ENCODE data around the gene RRN3.
"Not testable (repeated sequence)": the region's sequence is repeated elsewhere in the genome, so short reads cannot be mapped to it uniquely, and the experiment has no call there.

- TF ChIP-seq POLR2A (IDR thresholded peaks at IDR 0.05) = not testable (repeated sequence)
- TF ChIP-seq, protein P1, sequence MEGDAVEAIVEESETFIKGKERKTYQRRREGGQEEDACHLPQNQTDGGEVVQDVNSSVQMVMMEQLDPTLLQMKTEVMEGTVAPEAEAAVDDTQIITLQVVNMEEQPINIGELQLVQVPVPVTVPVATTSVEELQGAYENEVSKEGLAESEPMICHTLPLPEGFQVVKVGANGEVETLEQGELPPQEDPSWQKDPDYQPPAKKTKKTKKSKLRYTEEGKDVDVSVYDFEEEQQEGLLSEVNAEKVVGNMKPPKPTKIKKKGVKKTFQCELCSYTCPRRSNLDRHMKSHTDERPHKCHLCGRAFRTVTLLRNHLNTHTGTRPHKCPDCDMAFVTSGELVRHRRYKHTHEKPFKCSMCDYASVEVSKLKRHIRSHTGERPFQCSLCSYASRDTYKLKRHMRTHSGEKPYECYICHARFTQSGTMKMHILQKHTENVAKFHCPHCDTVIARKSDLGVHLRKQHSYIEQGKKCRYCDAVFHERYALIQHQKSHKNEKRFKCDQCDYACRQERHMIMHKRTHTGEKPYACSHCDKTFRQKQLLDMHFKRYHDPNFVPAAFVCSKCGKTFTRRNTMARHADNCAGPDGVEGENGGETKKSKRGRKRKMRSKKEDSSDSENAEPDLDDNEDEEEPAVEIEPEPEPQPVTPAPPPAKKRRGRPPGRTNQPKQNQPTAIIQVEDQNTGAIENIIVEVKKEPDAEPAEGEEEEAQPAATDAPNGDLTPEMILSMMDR (IDR thresholded peaks at IDR 0.05) = not testable (repeated sequence)
Observed at GRCh38 chr16:15062085-15062810, 31.8 kb downstream of the RRN3 start.

Data from Peyer's patch (tissue), 4 donors.